ENCODE measurements around the gene LGI4. TPM values are rescaled to one million over a fixed set of nuclear protein-coding genes. Genes with fewer than 3 reads are reported as not detected.

LGI4 gene
- total and polyA plus RNA-seq, 2 donors from 2014 or later, result 5.1 to 7.5 TPM

DNA sequence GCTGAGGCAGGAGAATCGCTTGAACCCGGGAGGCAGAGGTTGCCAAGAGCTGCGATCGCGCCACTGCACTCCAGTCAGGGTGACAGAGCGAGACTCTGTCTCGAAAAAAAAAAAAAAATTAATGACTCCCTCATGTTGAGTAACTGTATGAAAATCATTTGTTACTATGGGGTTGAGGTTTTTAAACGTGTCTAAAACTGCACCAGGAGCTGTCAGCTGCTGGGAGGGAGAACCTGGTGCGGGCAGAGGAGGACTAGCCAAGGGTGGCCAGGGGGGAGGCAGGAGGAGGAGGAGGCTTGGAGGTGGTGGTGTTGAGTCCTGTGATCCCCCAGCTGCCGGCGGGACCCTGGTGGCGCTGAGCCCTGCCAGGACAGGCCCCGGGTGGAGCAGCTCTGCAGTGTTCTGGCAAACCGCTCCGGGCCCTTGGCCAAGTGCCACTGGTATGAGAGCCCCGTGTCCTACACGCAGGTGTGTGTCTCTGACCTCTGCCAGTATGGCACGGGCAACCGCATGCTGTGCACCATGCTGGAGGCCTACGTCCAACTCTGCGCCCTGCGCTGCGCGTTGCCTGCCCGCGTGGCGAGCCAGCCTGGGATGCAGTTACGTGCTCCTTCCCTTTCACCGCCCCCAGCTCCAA, 36.3 kb downstream of the LGI4 start:
- Histone ChIP-seq H3K27me3 (ENCODE audit: control insufficient read depth, insufficient read depth, low read length) (no peaks in the 10 kb centered on the region), H3K4me3 (ENCODE audit: low read length in 3 of 3) (no peak overlapping the region), H3K4me1 (ENCODE audit: control insufficient read depth in 2 of 3, insufficient read depth in 2 of 3, low read depth in 1 of 3, low read length in 3 of 3) (no peaks in the 10 kb centered on the region), H3K9ac (ENCODE audit: low read length in 3 of 3) (no peak overlapping the region), H3K9me3 (ENCODE audit: control insufficient read depth in 2 of 3, insufficient read depth in 1 of 3, low read length in 3 of 3) (no peaks in the 10 kb centered on the region), H3K36me3 (ENCODE audit: control insufficient read depth in 2 of 3, insufficient read depth in 3 of 3, low read length in 3 of 3) (no peaks in the 10 kb centered on the region), H3K27ac (ENCODE audit: low read depth in 2 of 2, low read length in 2 of 2) (no peak overlapping the region)
- TF ChIP-seq, protein P1, sequence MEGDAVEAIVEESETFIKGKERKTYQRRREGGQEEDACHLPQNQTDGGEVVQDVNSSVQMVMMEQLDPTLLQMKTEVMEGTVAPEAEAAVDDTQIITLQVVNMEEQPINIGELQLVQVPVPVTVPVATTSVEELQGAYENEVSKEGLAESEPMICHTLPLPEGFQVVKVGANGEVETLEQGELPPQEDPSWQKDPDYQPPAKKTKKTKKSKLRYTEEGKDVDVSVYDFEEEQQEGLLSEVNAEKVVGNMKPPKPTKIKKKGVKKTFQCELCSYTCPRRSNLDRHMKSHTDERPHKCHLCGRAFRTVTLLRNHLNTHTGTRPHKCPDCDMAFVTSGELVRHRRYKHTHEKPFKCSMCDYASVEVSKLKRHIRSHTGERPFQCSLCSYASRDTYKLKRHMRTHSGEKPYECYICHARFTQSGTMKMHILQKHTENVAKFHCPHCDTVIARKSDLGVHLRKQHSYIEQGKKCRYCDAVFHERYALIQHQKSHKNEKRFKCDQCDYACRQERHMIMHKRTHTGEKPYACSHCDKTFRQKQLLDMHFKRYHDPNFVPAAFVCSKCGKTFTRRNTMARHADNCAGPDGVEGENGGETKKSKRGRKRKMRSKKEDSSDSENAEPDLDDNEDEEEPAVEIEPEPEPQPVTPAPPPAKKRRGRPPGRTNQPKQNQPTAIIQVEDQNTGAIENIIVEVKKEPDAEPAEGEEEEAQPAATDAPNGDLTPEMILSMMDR (IDR thresholded peaks at IDR 0.05; ENCODE audit: borderline replicate concordance, extremely low read depth, insufficient read depth), result no peak
- intact Hi-C loops (cut with DNase I), result no loop called here
- DNase-seq, result no peak
- FAIRE-seq, result no peak

DNA sequence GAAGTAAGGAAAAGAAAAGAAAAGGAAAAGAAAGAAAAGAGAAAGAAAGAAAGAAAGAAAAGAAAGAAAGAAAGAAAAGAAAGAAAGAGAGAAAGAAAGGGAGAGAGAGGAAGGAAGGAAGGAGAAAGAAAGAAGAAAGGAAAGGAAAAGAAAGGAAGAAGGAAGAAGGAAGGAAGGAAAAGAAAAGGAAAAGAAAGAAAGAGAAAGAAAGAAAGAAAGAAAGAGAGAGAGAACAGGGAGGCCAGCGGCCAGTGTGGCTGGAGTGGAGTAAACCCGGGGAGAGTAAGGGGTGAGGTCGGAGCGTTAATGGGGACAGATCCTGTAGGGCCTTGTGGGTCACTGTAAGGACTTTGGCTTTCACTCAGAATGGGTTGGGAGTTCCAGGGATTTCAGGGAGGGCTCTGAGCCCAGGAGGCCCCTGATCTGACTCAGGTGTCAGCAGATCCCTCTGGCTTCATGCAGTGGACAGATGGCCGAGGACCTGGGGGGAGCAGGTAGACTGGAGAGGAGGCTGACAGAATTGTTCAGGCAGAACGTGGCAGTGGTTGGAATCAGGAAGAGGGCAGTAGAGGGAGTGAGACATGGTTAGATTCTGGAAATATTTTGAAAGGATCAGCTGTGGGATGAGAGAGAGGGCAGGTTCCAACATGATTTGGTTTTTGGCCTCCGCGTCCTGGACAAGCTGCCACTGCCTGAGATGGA, 39.0 kb downstream of the LGI4 start:
- no peak overlapping the region for H3K9ac ChIP-seq (ENCODE audit: low read length in 3 of 3)
- FAIRE-seq, result no peak
- H3K27me3 ChIP-seq (ENCODE audit: control insufficient read depth, insufficient read depth, low read length), result no peaks in the 10 kb centered on the region
- no peaks in the 10 kb centered on the region for H3K9me3 ChIP-seq (ENCODE audit: control insufficient read depth in 2 of 3, insufficient read depth in 1 of 3, low read length in 3 of 3)
- H3K27ac ChIP-seq (ENCODE audit: low read depth in 2 of 2, low read length in 2 of 2), result no peak overlapping the region
- TF ChIP-seq, protein P1 (IDR thresholded peaks at IDR 0.05; ENCODE audit: borderline replicate concordance, extremely low read depth, insufficient read depth), result no peak
- no peak overlapping the region for H3K4me3 ChIP-seq (ENCODE audit: low read length in 3 of 3)
- intact Hi-C loops (cut with DNase I), result no loop called here
- DNase-seq, result peak in 2 of 5 donors; percentile 29 to 38
- H3K36me3 ChIP-seq (ENCODE audit: control insufficient read depth in 2 of 3, insufficient read depth in 3 of 3, low read length in 3 of 3), result no peaks in the 10 kb centered on the region
- no peaks in the 10 kb centered on the region for H3K4me1 ChIP-seq (ENCODE audit: control insufficient read depth in 2 of 3, insufficient read depth in 2 of 3, low read depth in 1 of 3, low read length in 3 of 3)

DNA sequence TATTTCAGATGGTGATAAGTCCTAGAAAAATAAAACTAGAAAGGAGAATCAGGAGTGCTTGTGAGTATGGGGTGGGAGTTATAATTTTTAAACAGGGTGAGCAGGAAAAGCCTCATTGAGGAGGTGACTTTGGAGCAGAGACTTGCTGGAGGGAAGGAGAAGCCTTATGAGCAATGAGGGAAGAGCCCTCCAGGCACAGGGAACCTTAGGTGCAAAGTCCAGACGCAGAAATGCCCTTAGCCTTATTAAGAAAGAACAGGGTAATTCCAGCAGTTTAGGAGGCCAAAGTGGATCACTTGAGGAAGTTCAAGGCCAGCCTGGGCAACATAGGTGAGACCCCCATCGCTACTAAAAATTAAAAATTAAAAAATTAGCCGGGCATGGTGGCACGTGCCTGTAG, 40.2 kb downstream of the LGI4 start:
- H3K4me3 ChIP-seq (ENCODE audit: low read length in 3 of 3), result no peak overlapping the region
- H3K36me3 ChIP-seq (ENCODE audit: control insufficient read depth in 2 of 3, insufficient read depth in 3 of 3, low read length in 3 of 3), result no peaks in the 10 kb centered on the region
- intact Hi-C loops (cut with DNase I), result no loop called here
- H3K27me3 ChIP-seq (ENCODE audit: control insufficient read depth, insufficient read depth, low read length), result no peaks in the 10 kb centered on the region
- H3K9me3 ChIP-seq (ENCODE audit: control insufficient read depth in 2 of 3, insufficient read depth in 1 of 3, low read length in 3 of 3), result no peaks in the 10 kb centered on the region
- no peaks in the 10 kb centered on the region for H3K4me1 ChIP-seq (ENCODE audit: control insufficient read depth in 2 of 3, insufficient read depth in 2 of 3, low read depth in 1 of 3, low read length in 3 of 3)
- TF ChIP-seq, protein P1 (IDR thresholded peaks at IDR 0.05; ENCODE audit: borderline replicate concordance, extremely low read depth, insufficient read depth), result no peak
- no peak overlapping the region for H3K9ac ChIP-seq (ENCODE audit: low read length in 3 of 3)
- no peak overlapping the region for H3K27ac ChIP-seq (ENCODE audit: low read depth in 2 of 2, low read length in 2 of 2)
- no peak for FAIRE-seq
- no peak for DNase-seq

Data from kidney (tissue), 14 donors.